Activated CD4-positive, alpha-beta T cell treated with anti-CD3 and anti-CD28 coated beads for 24 hours (primary cell): ENCODE results near the gene NUDT3.
"Not testable (repeated sequence)": the region's sequence is repeated elsewhere in the genome, so short reads cannot be mapped to it uniquely, and the experiment has no call there.

Experiments used
- DNase-seq, 2 donors: peaks; one replicate each; pipeline ENCODE4 v3.0.0-alpha.2; 2020; ENCODE audit warnings: low read depth in 2 of 2

The NUDT3 gene

GRCh38 chr6:34343806-34344205 lies 48.7 kb downstream of the NUDT3 start:
- no peak for DNase-seq

- DNase-seq = no peak
Measured at GRCh38 chr6:34342247-34342646, 50.2 kb downstream of the NUDT3 start.

GRCh38 chr6:34341481-34341971 lies 50.9 kb downstream of the NUDT3 start:
- no peak for DNase-seq

GRCh38 chr6:34340906-34341480 lies 51.5 kb downstream of the NUDT3 start:
- DNase-seq = no peak

GRCh38 chr6:34340394-34340793 lies 52.1 kb downstream of the NUDT3 start:
- DNase-seq = no peak

- no peak for DNase-seq
Measured at GRCh38 chr6:34339971-34340370, 52.5 kb downstream of the NUDT3 start.

GRCh38 chr6:34339432-34339831 lies 53.0 kb downstream of the NUDT3 start:
- DNase-seq = no peak

GRCh38 chr6:34338811-34339210 lies 53.7 kb downstream of the NUDT3 start:
- DNase-seq = no peak

GRCh38 chr6:34338377-34338776 lies 54.1 kb downstream of the NUDT3 start:
- DNase-seq = no peak

- no peak for DNase-seq
Measured at GRCh38 chr6:34334796-34335416, 57.6 kb downstream of the NUDT3 start.

- no peak for DNase-seq
Measured at GRCh38 chr6:34333858-34334257, 58.6 kb downstream of the NUDT3 start.

- no peak for DNase-seq
Measured at GRCh38 chr6:34332251-34333198, 59.9 kb downstream of the NUDT3 start.

GRCh38 chr6:34331371-34332050 lies 61.0 kb downstream of the NUDT3 start:
- no peak for DNase-seq

- not testable (repeated sequence) for DNase-seq
Measured at GRCh38 chr6:34329814-34330213, 62.7 kb downstream of the NUDT3 start.

GRCh38 chr6:34328969-34329368 lies 63.5 kb downstream of the NUDT3 start:
- DNase-seq = no peak

GRCh38 chr6:34327313-34328205 lies 64.9 kb downstream of the NUDT3 start:
- DNase-seq = not testable (repeated sequence)

GRCh38 chr6:34325633-34326032 lies 66.8 kb downstream of the NUDT3 start:
- no peak for DNase-seq

GRCh38 chr6:34324738-34325444 lies 67.6 kb downstream of the NUDT3 start:
- no peak for DNase-seq

- not testable (repeated sequence) for DNase-seq
Measured at GRCh38 chr6:34324221-34324620, 68.2 kb downstream of the NUDT3 start.

- DNase-seq = no peak
Measured at GRCh38 chr6:34323300-34323699, 69.2 kb downstream of the NUDT3 start.
